Femur (tissue), 1 donor: ENCODE measurements around the gene GBX2.

ENCODE experiments used
- DNase-seq: peaks from one replicate; pipeline ENCODE4 v3.0.0-alpha.2; 2017

GBX2 gene

GRCh38 chr2:236180076-236180816 lies 12.1 kb upstream of the GBX2 start:
- DNase-seq: no peak

GRCh38 chr2:236179236-236180075 lies 11.3 kb upstream of the GBX2 start:
- DNase-seq: no peak

GRCh38 chr2:236178890-236179235 lies 10.7 kb upstream of the GBX2 start:
- DNase-seq: no peak

GRCh38 chr2:236177967-236178889 lies 10.0 kb upstream of the GBX2 start:
- peak; percentile 68 for DNase-seq

GRCh38 chr2:236177604-236177966 lies 9.4 kb upstream of the GBX2 start:
- DNase-seq: no peak

- DNase-seq: no peak
Measured at GRCh38 chr2:236176951-236177350, 8.8 kb upstream of the GBX2 start.

GRCh38 chr2:236176417-236176816 lies 8.2 kb upstream of the GBX2 start:
- no peak for DNase-seq

GRCh38 chr2:236175548-236176150 lies 7.5 kb upstream of the GBX2 start:
- DNase-seq: no peak

GRCh38 chr2:236173729-236174607 lies 5.8 kb upstream of the GBX2 start:
- DNase-seq: no peak

- no peak for DNase-seq
Measured at GRCh38 chr2:236173036-236173728, 5.0 kb upstream of the GBX2 start.

GRCh38 chr2:236172255-236173035 lies 4.3 kb upstream of the GBX2 start:
- no peak for DNase-seq

GRCh38 chr2:236171680-236172254 lies 3.6 kb upstream of the GBX2 start:
- DNase-seq: no peak

GRCh38 chr2:236171181-236171679 lies 3.0 kb upstream of the GBX2 start:
- DNase-seq: no peak

GRCh38 chr2:236170590-236171165 lies 2.5 kb upstream of the GBX2 start:
- no peak for DNase-seq

- DNase-seq: no peak
Measured at GRCh38 chr2:236169741-236170589, 1.8 kb upstream of the GBX2 start.

- DNase-seq: no peak
Measured at GRCh38 chr2:236169151-236169721, 1.1 kb upstream of the GBX2 start.

- DNase-seq: no peak
Measured at GRCh38 chr2:236167297-236168109, 683 bp downstream of the GBX2 start.
